Left ventricle myocardium inferior (tissue), 1 donor: ENCODE measurements around the gene RAD21L1. TPM values are rescaled to one million over a fixed set of nuclear protein-coding genes. Genes with fewer than 3 reads are reported as not detected.

Source experiments
- DNase-seq: peaks from one replicate; pipeline ENCODE4 v3.0.0-alpha.2; 2020
- H3K27ac ChIP-seq: fragments of 200-600 bp; replicated peaks from 2 replicates; pipeline ENCODE4 v1.8.0; 2021
- H3K27me3 ChIP-seq: fragments of 200-600 bp; 2 replicates; pipeline ENCODE4 v1.8.0; 2021; ENCODE audit warnings: low read depth
- H3K36me3 ChIP-seq: fragments of 200-600 bp; 2 replicates; pipeline ENCODE4 v1.8.0; 2021
- H3K4me1 ChIP-seq: fragments of 200-600 bp; 2 replicates; pipeline ENCODE4 v1.8.0; 2021
- H3K4me3 ChIP-seq: fragments of 200-600 bp; 2 replicates; pipeline ENCODE4 v1.8.0; 2021; ENCODE audit warnings: mild to moderate bottlenecking, moderate library complexity
- H3K9me3 ChIP-seq: fragments of 200-600 bp; replicated peaks from 2 replicates; pipeline ENCODE4 v1.8.0; 2021
- intact Hi-C: fragments of 100-400 bp; cut with micrococcal nuclease; formaldehyde crosslinking; loops from one replicate; pipeline ENCODE4 v1.11.0; 2022
- total RNA-seq: library from RNA; stranded (reverse); fragmentation: NEBNext Ultra II Directional; extraction: Animal tissue kit (Norgen Biotek cat#: 25700); gene quantifications from one replicate; pipeline ENCODE4 v1.2.1, GENCODE V29; 2021
- TF ChIP-seq, protein P1 (sequence below): fragments of 200-600 bp; IDR thresholded peaks from 2 replicates; pipeline ENCODE4 v1.8.0; 2021; ENCODE audit warnings: antibody characterized with exemption, mild to moderate bottlenecking, borderline replicate concordance
- donor health status: DM: no; HTN: yes; CAD: no; lungs with severe emphysema.

The RAD21L1 gene
- total RNA-seq, 1 donor from 2014 or later = not detected

DNA sequence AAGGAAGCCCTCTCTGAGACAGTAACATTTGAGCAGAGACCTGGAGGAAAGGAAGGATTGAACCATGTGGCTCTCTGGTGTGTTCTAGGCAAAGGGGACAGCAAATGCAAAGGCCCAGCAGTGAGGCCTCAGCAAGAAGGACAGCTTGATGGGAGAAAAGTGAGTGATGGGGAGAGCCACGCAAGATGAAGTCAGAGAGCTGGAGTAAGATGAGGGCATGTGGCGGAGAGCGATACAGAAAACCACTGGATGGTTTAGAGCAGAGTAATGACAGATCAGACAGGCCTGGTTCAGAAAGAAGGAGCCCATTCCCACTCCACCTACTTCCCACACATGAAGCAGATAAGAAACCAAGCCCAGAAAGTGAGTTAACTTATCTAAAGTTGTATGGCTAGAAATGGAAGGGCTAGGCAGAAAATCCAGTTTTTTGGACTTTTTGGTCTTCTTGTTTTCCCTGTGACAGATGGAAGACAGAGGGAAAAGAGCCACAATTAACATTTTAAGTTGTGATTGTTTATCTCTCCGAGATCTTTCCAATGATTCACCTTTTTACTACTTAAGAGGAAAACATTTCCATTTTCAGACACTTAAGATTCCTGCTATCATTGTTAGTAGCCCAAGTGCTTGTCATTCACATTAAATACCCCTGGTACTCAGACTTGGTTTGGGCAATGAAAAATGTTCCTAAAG is 39.5 kb downstream of the RAD21L1 start:
- no peaks in the 10 kb centered on the region for H3K9me3 ChIP-seq
- TF ChIP-seq, protein P1, sequence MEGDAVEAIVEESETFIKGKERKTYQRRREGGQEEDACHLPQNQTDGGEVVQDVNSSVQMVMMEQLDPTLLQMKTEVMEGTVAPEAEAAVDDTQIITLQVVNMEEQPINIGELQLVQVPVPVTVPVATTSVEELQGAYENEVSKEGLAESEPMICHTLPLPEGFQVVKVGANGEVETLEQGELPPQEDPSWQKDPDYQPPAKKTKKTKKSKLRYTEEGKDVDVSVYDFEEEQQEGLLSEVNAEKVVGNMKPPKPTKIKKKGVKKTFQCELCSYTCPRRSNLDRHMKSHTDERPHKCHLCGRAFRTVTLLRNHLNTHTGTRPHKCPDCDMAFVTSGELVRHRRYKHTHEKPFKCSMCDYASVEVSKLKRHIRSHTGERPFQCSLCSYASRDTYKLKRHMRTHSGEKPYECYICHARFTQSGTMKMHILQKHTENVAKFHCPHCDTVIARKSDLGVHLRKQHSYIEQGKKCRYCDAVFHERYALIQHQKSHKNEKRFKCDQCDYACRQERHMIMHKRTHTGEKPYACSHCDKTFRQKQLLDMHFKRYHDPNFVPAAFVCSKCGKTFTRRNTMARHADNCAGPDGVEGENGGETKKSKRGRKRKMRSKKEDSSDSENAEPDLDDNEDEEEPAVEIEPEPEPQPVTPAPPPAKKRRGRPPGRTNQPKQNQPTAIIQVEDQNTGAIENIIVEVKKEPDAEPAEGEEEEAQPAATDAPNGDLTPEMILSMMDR = no peak
- peaks cover 37% of the 10 kb centered on the region for H3K4me1 ChIP-seq
- H3K27ac ChIP-seq = peak overlapping the region; percentile 70
- no peak for DNase-seq
- H3K36me3 ChIP-seq = no peaks in the 10 kb centered on the region
- H3K27me3 ChIP-seq = peaks cover 15% of the 10 kb centered on the region
- intact Hi-C loops = no loop called here
- peak overlapping the region; percentile 92 for H3K4me3 ChIP-seq

DNA sequence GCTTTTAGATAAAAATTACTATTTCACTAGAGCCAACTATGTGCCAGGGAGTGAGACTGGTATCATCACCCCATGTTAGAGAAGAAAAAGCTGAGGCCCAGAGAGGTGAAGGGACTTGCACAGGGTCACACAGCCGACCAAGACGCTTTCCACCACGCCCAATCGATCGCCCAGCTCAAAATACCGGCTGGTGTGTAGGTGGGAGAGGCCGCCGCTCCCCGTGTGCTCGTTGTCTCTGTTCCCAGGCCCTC is 40.0 kb downstream of the RAD21L1 start:
- Histone ChIP-seq H3K9me3 (no peaks in the 10 kb centered on the region), H3K27me3 (peaks cover 10% of the 10 kb centered on the region), H3K4me1 (peaks cover 37% of the 10 kb centered on the region), H3K4me3 (peak overlapping the region; percentile 92), H3K27ac (peak overlapping the region; percentile 70), H3K36me3 (no peaks in the 10 kb centered on the region)
- no peak for DNase-seq
- intact Hi-C loops = no loop called here
- TF ChIP-seq, protein P1 = no peak

DNA sequence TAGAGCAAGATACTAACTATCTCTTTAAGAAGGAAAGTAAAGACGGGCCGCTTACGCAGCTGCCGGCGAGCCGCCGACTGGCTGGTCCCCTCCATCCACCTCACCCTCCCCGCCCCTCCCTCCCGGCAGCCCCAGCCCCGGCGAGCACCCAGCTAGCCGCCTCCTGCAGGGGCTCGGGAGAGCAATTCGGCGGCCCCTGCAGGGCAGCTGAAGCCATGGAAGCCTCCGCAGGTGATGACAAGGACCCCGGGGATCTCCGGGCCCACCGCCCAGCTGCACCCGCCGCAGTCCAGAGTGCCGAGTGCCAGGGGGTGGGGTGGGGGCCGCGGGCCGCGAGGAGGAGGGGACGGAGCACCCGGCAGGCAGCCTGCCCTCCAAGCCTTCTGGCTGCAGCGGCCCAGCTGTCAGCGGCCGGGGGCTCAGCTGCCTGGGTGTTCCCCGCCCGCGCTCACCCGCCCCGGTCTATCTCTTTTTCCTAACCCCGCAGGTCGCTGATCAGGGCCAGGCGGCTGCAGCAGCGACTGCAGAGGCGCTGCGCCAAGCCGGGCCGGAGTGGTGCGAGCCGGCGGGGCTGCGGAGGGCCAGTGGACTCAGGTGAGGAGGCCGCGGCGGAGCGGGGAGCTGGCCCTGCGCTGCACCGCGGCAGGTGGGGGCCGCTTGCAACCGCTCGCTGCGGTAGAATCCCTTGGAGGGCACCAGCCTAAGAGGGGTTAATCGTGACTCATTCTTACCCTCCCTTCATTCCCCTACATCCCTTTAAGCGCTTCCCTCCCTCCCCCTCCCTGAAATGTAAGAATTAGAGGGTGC is 40.5 kb downstream of the RAD21L1 start, which contains the start of gene SNPH:
TSS of gene SNPH (plus strand) at position 128 of the 807 bp plus-strand sequence. CDS start 29,946 bp downstream, outside the sequence.
- Histone ChIP-seq H3K27me3 (peaks cover 5% of the 10 kb centered on the region), H3K4me3 (peak within 1 kb of the TSS; percentile 92), H3K36me3 (no peaks in the 10 kb centered on the region), H3K4me1 (peaks cover 37% of the 10 kb centered on the region), H3K9me3 (no peaks in the 10 kb centered on the region), H3K27ac (peak within 1 kb of the TSS; percentile 70)
- TF ChIP-seq, protein P1 = no peak
- DNase-seq = peak; percentile 84
- intact Hi-C loops = no loop called here

DNA sequence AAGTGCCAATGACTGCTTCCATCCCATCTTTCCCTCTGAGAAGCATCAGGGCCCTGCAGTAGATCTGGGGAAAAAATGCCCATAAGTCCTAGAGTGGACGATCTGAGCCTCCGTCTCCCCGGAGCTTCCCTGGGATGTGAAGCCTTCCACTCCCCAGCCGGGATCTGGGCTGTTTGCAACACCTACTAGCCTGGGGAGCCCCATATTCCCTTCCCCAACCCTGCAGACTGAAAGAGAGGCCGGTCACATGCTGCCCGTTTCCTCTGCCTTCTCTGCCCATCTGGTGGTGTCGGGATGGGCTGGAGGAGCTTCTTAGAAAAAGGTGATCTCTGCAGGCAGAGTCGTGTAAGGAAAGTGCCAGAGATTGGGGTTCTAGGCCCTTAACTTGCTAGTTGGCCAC is 41.3 kb downstream of the RAD21L1 start:
- no peaks in the 10 kb centered on the region for H3K36me3 ChIP-seq
- intact Hi-C loops = no loop called here
- H3K4me3 ChIP-seq = peak overlapping the region; percentile 92
- H3K27me3 ChIP-seq = no peaks in the 10 kb centered on the region
- DNase-seq = no peak
- H3K27ac ChIP-seq = no peak overlapping the region
- TF ChIP-seq, protein P1 = no peak
- no peaks in the 10 kb centered on the region for H3K9me3 ChIP-seq
- peaks cover 37% of the 10 kb centered on the region for H3K4me1 ChIP-seq

DNA sequence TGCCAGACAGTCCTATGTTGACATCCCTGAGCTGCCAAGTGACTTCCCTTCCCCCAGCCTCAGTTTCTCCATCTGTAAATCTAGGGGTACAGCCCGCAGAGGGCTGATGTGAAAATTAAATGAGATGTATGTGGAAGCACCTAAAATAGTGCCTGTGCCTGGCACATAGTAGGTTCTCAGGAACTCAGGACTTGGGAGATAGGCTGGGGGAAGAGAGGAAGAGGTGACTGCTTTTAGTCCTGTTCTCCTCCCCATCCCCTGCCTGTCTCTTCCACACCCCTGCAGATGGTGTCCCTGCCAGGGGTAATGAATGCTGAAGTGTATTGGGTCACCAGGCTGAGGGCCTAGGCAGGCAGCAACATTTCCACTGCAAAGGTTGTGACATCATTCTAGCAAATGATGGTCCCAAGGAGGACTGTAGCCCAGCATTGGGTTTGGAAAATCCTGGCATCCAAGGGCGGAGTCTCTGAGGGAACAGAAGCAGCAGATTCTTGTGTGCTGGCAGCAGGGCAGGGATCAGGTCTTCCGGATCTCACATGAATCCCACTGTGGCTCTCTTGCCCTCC is 42.0 kb downstream of the RAD21L1 start:
- Histone ChIP-seq H3K4me1 (peaks cover 37% of the 10 kb centered on the region), H3K36me3 (no peaks in the 10 kb centered on the region), H3K27ac (no peak overlapping the region), H3K4me3 (no peak overlapping the region), H3K9me3 (no peaks in the 10 kb centered on the region), H3K27me3 (no peaks in the 10 kb centered on the region)
- DNase-seq = no peak
- TF ChIP-seq, protein P1 = no peak
- intact Hi-C loops = no loop called here
